Activated T-helper 9 cell treated with anti-CD3 and anti-CD28 coated beads, Interleukin-2, amount 50 U/mL, for 16 hours (primary cell): ENCODE results near the gene SPATA17.

Experiments
- DNase-seq: peaks from one replicate; pipeline ENCODE4 v3.0.0-alpha.2; 2020; ENCODE audit warnings: low read depth

Gene SPATA17

DNA sequence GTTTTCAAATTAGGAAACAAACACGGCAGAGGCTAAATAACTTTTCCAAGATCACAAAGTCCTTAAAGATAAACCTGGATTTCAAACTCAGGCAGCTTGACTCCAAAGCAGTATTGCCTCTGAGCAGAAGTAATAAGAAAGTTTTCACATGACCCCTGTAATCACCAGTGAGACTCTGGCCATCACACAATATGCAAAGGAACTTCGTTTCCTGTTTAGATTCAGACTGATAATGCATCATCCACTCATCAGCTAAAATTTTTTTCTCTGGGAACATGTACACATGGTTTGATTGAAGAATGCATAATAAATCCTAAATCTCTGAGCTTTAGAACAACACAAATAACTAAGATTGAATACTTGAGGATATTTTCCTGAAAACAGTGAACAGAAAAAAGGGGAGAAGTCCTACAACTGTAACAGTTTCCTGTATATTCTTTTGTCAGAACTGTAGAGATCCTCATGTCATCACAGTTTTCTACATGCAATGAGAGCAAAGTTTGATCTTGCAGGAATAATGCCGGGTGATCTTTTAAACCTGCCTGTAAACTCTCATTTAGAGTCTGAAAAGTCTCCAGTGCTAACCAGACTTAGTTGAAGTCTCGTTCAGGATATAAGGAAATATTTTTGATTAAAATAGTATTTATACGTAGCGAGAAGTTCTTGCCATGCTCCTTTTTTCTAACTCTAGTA lies 225.3 kb downstream of the SPATA17 start:
- no peak for DNase-seq

DNA sequence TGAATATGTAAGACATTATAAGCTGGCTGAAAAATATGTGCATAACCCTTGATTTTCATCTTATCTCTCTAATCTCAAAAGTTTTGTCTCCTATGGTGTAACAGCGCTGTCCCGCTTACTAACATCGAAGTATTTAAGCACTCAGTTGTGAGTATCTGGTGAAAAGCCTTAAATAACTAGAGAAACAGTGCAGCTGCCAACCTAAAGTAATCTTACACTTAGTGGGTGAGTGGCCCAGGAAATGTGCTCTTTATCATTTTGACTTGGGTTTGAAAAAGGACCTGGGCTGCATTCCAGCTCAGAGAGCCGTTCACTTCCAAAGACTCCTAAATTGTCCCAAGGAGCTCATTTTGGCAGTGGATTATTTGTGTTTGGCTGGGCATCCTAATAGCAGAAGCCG lies 225.9 kb downstream of the SPATA17 start:
- DNase-seq: no peak

DNA sequence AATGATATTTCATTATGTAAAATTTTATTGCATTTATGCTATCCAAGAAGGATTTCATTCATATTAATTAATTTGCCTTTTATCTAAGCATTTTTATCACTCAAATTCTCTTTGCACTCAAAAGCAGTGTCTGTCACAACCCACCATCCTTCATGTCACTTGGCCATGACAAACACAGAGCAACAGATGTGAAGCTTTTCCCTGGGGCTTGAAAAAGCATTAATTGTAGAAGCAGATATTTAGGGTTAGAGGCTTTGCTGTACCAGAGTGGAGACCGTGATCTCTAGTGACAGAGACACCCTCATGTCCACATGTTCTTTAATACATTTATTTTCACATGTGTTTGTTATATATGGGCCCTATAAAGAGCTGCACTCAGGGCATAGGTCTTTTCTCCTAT lies 230.5 kb downstream of the SPATA17 start:
- no peak for DNase-seq

DNA sequence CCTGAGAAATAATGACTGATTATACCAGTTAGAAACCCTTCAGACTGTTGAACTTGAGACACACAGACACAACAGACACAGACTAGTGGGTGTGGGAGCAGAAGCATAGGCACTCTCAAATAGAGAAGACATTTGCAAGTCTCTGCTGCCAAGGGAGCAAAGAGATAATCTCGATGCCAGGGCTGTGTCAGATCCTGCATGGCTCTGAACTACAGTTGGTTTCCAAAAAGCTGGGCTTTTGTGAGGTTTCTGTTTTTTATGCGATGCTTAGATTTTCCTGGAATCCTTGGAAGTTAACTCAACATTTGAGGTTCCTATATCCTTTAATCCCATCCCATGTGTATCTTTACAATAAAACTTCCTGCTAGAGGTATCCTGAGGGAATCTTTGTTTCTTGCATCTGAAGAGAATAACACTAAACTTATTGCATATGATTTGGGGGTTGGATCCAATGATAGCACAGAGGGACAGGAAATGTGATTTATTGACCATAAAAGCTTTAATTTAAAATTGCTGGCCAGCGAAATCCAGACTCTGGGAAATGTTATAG lies 236.4 kb downstream of the SPATA17 start:
- no peak for DNase-seq

DNA sequence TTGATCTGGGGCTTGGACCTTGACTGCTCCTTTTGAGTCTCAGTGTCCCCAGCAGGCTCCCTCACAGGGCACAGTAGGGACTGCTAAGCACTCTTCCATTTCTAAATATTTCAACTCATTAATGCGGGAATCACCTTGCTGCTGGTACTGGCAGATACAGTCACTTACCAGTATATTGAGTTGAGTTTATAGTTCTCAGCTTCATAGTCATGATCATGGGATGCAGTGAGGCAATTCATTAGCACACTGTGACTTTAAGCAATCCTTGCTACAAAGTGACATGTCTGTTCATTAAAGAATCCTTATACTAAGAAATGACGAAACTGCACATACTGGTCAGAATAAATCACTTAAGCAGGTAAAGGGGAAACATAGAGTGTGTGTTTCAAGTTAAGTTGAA lies 240.8 kb downstream of the SPATA17 start:
- DNase-seq: no peak

DNA sequence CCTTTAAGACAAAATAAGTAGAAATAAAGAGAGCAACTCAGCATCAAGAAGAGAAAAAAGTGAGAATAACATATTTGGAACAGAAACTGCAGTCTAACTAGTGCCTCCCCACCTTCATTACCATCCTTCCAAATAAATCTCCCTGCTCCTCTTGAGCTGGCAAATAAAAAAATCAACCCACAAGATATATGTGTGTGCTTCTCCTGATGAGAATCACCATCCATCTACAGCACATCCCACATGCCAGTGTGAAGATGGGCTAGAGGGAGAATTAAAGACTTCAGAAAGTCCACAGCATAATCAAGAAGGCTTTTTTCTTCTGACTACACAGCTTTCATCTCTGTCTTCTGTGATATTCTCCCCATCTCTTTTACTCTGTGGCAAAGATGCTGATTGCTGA lies 244.1 kb downstream of the SPATA17 start:
- no peak for DNase-seq

DNA sequence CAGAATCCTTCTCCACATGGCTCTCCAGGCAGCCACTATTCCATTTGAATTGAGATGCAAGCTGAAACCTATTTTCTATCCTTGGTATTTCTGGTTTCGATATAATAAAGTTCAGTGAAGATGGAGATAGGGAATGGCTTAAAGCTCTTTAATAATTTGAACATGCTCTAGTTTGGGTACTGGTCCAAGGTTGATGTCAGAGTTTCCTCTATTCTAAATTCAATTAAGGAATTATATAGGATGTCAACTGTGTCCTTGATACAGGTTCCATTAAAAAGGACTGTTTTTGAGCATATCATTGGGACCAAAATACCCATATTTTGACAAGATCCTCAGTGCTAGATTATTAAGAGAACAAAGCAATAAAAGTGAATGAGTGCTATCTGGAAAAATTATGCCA lies 245.3 kb downstream of the SPATA17 start:
- no peak for DNase-seq

DNA sequence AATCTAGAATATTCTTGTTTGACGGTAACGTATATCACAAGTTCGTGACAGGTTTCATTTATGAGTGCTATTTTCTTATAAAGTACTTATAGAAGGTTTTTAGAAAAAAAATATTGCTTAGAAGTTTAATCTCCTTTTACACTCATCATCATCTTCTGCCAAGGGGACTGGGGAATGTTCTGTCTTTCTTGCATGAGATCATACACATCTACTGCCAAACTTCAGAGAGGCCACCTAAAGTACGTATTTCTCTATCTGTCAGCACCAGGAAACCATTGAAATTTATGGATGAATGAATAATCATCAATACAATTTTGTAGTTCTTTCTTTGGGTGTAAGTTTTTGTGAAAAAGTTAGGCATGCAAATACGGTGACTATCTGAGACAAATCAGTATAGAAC lies 245.8 kb downstream of the SPATA17 start:
- DNase-seq: no peak

DNA sequence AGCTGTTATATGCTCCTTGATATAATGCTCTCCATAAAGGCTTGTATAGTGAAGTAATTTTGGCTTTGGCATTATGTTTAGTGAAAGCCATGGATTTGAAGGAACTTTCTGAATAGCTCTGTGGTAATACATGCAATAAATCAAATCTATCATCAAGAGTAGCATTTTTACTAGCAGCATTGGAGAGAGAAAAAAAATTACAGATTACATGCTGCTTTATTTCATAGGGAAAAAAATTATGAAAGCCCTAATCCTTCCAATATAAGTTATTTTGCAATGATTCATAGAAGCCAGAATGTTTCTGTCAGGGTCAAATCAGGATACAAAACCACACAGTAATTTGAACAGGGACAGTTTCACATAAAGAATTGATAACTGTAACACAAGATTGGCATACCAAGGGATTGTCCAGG lies 250.0 kb downstream of the SPATA17 start:
- DNase-seq: no peak

DNA sequence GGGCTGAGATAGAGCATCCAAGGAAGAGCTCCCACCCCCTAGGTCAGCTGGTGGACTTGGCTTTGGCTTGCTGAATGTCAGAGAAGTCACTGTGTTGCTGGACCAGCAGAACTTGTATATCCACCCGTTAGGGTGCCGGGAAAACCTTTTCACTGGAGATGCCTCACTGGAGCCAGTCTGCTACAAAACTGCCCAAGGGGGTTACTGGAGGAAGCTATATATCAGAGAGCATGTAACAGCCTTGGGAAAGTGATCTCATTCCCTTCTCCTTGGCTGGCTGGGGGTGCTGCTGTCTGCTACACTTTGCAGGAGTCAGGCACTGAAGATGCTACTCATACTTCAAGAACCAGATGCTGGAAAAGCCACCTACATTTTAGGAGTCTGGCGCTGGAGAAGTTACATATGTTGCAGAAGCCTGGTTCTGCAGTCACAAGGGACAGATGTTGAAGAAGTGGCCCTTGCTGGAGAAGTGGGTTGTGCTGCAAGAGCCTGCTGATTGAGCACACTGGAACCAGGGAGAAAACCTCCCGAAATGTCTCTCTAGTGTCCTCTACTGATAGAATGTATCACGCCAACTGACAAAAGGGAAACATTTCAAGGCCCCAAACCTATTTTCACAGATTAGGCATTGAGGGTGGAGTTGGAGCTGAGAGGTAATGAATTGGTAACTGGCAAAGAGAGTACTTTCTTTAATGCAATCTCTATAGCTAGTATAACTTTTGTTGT lies 250.6 kb downstream of the SPATA17 start:
- DNase-seq: no peak

DNA sequence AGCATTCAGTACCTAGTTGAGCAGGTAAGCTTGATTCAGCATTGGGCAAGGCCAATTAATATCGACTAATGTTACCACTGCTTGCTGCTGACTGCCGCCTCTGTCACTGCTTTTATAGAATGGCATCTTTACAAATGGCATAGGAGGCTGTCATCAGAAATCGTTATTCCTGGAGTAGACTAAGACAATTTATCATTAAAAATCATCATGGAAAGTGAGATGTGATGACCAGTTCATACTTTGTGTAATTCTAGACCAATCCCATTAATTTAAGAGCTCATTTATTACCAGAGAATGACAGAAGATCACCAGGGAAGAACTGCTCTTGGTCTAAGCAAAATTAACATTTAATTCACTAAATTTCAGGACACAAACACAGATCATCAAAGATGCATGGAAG lies 254.0 kb downstream of the SPATA17 start:
- no peak for DNase-seq

DNA sequence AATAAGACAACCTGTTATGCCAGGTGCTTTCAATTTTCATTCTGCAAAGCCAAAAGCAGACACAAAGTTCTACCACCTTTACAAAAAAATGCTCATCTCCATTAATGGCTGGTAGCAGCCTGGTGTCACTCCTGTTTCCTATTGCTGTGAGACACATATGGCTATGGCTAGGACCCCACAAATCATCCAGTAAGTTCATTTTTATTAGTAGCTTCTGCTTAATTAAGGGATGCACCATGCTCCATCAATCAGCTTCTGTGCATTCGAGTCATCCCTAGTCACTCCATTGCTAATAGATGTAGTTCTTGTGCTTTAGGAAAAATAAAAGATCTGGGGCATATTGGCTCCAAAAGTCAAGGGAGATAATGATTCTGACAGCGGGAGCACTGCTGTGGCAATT lies 257.2 kb downstream of the SPATA17 start:
- DNase-seq: no peak

DNA sequence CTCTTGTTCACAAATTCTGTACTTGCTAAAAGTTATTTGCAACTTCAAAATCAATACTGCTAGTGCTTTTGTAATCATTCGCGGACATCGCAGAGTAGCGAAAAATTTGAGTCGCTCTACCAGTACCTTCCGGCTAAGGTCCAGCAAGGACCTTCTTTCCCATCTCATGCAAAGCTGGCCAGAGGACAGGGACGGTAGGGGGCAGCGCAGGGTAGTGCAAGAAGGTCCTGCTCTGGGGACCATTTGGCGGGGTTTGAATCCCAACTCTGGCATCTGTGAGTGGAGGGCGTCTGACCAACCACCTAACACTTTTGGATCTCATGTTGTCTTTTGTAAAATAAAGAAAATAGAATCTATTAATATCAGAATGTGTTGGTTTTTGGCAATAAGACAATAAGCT lies 258.3 kb downstream of the SPATA17 start:
- DNase-seq: no peak

DNA sequence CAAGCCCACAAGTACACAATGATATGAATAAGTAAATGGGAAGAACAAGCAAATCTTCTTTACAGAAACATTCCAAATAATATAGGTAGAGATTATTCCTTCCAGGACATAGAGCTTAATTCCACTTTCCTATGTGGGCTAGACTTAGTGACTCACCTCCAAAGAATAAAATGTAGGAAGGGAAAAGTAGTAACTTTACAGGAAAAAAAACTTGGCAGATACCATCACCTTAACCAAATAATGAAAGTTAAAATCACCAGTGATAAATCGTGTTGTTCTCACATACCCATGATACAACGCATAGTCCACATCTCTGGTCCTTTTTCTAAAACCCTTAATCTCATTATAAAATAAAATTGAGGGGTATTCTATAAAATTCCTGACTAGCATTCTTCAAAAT lies 260.8 kb downstream of the SPATA17 start:
- no peak for DNase-seq

DNA sequence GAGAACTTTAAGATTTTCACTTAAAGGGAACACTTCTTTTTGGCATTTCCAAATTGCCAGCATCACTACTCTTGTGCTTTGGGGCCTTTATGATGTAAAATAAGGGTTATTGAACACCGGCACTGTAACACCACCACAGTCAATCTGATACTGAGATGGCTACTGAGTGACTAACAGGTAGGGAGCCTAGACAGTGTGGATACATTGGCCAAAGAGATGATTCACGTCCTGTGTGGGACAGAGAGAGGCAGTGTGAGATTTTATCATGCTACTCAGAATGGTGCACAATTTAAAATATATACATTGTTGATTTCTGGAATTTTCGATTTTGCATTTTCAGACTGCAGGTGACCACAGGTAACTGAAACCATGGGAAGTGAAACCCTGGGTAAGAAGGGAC lies 261.6 kb downstream of the SPATA17 start:
- no peak for DNase-seq

DNA sequence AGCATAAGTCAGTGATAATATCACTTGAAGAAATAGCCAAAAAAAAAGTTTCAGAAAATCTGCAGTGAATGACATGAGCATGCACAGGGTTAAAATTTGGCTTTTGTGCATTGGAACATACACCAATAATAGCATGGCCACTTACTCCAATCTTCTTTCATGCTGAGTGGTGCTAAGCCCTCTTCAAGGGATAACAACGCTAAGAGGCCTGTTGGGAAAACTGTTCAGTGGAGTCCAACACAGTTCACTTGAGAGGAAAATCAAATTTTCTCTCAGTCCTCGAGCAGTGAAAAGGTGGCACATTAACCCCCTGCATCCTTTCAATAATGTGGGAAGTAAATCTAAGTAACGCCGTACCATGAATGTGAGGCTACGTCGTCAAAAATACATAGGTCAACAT lies 264.7 kb downstream of the SPATA17 start:
- no peak for DNase-seq

DNA sequence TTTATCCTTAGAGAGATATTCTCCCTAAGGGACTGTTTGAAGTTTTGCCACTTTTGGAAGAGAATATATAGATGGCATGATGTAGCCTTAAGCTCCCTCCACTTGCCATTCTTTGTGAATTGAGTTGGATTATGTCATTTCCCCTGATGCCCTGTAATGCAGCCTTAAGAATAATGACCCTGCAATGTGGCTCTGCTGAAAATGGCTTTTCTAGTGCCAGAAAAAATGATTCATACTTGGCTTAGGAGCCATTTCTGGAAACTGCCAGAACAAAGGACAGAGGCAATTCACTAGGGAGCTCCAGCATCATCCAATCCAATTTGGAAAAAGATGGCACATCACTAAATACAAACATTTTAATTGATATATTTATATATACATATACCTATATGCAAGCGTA lies 265.3 kb downstream of the SPATA17 start:
- no peak for DNase-seq

DNA sequence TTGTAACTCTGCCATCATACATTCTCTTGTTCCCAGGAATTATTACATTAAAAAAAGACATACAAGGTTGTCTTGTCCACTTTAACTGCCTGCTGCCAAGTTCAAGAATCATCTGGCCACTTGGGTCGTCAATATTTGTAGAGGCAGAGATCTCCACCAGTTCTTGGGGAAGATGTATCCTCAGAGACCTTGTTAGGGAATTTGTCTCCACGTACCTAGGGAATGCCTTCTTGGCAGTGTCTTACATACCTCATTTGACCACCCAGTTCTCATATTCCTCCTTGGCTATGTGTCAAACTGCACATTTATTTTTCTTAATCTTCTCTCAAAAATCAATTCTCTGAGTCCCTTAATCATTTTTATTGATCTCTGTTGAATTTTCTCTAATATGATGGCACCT lies 266.0 kb downstream of the SPATA17 start:
- no peak for DNase-seq

DNA sequence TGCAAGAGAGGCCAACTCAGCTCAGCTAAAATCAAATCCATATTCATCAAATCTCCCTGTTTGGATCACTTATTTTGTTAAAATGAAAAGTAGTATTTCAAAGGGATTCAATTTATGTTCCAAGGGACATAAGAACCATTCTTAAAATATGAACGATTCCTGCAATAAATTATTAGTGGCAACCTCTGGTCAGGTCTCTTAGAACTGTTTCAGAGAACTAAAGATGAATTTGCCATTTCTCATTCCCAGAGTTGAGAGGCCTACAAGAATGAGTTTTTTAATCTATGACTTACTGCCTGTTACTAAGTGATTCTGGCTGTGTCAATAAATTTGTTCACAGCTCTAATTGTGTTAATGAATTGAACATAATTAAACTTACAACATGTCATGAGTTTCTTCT lies 268.5 kb downstream of the SPATA17 start:
- no peak for DNase-seq

DNA sequence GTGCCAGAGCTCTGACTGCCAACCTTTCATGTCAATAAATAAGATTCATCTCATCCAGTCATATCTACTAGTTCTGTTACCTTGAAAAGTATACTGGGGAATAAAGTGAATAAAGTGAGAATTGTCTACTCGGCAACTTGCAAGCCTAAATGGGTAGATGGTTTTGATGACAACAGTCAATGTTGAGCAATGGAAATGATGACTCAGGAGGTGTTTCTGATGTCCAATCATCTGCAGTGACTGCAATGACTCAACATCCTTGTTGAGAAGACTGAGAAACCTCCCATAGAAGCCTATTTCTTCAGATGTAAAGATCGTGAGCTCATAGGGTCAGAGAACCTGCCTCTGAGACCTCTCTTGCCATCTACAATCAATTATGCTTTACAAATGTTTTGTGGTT lies 276.4 kb downstream of the SPATA17 start:
- DNase-seq: no peak

DNA sequence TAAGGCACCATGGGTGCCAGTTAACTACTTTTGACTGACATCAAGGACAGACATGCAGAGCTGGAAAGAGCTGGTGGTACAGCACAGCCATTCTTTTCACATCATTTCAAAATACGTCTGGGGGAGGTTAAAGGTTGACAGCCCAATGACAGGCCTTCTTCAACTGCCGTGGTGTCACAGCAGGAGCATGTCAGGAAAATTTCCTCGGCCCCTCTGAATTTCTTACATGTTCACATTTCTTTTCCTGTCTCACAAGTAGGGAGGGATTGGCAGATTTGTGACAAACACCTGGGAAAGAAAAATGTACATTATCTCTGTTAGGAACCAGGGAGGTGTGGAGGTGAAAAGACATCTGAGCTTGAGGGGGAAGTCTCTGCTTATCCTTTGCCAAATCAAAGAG lies 279.1 kb downstream of the SPATA17 start:
- no peak for DNase-seq

DNA sequence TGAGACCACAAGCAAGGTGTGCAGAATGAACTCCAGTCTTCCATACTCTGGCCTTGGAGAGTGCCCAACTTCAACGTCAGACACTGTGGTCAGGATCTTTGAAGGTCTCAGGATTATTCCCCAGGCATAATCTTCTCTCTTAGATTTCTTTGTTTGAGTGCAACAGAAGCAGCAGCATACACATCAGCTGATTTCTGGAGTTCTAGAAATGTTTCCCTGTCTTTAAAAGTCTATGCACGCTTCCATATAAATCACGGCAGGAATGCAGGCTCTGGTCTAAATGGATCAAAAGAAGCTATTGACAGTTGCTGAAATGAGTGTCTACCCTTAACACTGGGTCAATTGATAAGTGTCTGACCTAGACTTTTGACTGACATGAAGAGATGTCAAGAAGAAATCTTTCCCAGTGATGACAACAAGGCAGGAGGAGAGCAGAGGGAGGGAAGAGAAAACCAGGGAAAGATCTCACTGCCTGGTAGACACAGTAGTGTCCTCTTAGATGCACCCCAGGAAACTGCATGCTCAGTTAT lies 279.7 kb downstream of the SPATA17 start:
- DNase-seq: no peak

DNA sequence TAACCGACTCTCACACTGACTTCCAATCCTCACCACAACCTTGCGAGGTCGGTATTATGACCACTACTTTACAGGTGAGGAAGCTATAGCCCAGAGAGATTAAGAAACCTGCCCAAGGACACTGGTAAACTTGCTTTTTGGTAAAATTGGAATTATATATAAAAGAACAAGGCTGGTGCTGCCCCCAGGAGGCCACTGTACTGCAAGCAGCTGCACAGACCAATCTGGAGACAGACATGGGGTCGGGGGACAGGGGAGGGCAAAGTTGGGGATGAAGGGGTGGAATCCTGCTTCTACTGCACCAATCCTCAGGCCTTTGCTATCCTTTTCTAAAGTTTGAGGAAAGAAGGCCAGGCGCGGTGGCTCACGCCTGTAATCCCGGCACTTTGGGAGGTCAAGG lies 280.8 kb downstream of the SPATA17 start:
- no peak for DNase-seq
